ENCODE measurements around the gene KRT76.

Gene KRT76

GRCh38 chr12:52776913-52777395, at the start of gene KRT76:
KRT76 (minus strand) TSS chr12:52777345; CDS start chr12:52777291, 54 bp downstream.
- DNase-seq, result no peak

DNA sequence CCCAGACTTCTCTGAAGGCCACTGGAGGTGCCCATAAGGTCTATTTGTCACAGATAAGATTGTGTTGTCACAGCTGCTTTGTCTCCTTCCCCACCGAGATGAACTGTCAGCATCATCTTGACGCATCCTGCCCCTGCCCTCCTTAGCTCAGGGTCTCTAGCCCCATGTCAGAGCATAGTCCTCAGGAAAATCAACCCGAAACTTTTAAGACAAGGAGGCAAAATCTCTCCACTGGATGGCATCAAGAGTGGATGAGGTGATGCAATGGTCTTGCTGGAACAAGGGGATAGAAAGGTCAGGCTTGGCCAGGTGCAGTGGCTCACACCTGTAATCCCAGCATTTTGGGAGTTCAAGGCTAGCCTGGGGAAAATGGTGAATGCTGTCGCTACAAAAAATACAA, 48.8 kb upstream of the KRT76 start:
- no peak for DNase-seq

GRCh38 chr12:52824741-52825410, 47.7 kb upstream of the KRT76 start:
- no peak for DNase-seq

DNA sequence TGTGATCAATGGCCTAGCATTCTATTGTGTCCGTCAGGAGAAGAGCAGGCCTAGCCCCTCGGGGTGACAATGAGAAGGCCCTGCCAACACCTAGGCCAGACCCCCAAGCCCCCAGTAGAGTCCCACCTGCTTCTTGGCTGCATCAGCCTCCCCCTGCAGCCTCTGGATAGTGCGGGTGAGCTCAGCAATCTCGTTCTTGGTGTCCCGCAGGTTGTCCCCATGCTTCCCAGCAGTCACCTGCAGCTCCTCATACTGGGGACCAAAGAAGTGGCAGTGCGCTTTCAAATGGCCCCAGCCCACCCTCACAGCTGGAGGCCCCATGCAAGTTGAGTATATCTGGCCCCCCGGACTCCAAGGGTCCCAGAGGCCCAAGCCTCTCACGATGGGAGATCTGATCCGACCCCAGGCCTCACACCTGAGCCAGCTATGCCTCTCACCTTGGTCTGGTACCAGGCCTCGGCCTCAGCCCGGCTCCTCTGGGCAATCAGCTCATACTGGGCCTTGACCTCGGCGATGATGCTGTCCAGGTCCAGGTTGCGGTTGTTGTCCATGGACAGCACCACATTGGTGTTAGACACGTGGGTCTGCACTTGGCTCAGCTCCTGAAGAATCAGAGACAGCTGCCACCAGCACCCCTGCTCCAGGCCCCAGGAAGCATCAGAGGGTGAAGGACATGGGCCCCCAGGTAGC, 46.8 kb upstream of the KRT76 start:
- DNase-seq, result no peak

GRCh38 chr12:52822771-52823510, 45.8 kb upstream of the KRT76 start:
- DNase-seq, result no peak

DNA sequence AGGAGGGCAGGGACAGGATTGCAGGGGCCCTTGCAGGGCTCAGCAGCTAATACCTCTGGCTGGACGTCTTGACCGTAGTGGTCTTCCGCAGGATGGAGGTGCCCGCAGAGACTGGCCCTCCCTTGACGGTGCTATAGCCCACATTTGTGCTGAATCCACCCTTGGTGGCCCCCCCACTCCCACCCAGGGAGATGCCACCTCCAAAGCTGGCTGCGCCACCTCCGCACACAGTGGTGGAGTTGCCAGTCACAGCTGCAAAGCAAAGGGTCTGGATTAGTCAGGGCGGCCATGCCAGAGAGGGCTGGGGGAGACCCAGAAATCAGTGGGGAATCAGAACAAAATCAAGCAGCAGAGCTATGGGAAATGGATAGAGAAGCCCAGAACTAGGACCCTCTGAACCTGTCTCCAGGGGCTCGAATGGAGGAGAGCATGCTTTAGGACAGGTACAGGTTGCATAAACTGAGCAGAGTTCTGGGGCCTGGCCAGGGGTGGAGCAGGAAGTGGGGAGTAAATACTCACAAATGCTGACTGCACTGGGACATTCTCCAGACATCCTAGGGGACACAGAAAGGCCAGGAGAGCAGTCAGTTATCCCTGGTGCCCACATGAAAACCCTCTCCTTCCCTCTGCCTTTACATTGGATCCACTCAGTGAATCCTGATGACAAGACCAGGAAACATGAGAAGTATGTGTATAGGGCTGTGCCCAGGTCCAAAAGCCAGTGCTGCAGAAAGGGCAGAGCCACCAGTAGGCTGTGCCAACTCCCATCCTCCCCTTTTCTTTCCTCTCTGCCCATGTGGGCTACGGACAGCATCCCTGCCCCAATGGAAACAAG, 44.9 kb upstream of the KRT76 start:
- DNase-seq, result no peak

DNA sequence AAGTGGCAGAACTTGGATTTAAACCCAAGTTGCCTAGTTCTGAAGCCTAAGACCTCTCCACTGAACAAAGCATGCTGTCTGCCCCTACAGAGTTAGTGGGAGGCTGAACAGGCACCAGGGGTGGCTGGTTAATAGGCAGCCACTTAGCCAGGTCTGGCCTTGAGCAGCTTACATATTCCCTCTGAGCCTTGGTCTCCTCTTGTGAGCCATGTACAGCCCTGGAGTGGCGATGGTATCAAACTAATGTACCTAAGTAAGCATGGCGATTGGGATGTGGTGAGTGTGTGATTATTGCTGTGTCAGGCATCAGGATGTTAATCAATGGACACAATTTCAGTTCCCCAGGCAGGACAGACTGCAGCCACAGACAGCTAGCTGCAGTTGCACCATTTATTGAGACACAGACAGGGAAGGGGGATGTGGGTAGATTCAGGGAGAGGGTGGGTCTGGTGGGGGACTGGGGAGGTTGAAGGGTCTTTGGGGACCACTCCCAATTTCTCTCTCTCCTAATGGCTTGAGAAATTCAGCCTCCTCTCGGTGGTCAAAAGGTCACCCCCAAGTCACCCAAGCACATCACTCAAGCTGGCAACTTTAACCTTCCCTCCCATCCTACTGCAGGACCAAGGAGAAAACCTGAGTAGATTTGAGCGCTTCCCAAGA, 44.1 kb upstream of the KRT76 start:
- no peak for DNase-seq

GRCh38 chr12:52820521-52820920, 43.4 kb upstream of the KRT76 start:
- no peak for DNase-seq

DNA sequence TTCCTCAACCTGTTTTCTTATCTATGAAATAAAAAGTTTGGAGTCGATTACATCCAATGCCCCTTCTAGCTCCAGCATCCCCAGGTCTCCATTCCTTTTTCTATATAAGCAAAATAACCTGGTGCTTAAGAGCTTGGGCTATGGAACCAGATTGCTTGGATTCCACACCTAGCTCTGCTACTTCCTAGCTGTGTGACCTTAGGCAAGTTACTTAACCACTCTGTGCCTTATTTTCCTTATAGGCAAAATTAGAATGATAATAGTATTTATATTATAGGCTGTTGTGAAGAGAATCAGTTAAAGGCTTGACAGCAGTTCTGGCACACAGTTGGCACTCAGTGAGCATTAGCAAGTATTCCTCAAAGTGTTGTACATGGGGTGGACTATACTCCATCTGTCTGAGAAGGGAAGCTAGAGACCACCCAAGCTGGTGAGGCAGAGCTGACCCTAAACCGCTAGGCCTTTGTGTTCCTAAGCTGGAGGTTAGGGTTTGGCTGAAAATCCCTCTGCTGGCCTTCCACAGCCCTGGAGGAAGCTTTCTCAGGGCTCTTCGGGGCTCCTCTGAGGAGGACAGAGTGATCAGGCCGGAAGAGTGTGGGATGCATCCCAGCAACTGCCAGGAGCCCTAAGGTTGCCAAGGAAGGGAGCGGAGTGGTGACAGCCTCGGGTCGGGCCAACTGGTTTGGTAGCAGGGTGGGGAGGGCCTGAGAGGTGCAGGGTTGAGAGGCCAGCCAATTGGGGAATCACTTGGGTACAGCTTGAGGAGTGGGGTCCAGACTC, 42.8 kb upstream of the KRT76 start:
- DNase-seq, result no peak

DNA sequence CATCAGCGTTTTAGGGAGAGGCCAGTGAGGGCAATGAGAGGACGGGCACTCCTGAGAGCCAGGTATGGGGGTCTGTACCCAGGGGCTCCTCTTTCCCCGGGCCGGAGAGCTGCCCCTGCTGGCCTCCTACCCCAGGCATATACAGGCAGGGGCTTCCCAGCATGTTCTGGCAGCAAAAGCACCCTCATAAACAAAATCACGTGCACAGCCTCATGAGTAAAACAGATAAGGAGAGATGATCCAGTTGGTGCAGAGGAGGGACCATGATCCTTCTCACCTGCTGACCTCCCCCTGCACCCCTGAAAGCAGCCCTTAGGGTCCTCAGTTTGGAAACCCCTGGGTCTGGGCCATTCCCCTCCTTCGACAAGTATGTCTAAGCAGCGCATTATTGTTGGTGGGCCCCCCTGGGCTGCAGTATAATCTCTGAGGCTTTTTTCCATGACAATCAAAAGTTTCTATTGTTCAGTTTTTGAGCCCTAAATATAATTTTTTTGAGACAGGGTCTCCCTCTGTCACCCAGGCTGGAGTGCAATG, 41.8 kb upstream of the KRT76 start:
- no peak for DNase-seq

DNA sequence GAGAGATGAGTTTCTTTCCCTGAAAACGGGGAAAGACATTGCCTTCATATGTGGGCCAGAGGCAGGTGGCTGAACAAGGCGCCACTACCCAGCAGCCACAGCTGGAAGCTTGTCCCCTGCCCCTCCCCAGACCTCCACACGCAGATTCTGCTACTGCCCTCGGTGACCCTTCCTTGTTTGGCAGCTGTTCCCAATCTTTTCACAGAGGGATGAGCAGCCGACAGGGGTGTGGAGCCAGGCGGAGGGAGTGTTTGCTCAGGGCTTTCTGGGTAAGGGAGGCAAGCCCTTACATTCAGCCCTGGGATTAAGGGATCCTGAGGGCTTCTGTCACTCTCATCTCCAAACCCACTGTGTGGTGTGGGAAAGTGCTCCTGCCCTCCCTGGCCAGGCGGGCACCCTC, 41.2 kb upstream of the KRT76 start:
- DNase-seq, result no peak

- DNase-seq, result no peak
Observed at GRCh38 chr12:52817699-52818238, 40.6 kb upstream of the KRT76 start.

- no peak for DNase-seq
Observed at GRCh38 chr12:52817003-52817698, 40.0 kb upstream of the KRT76 start.

GRCh38 chr12:52815676-52816588, 38.8 kb upstream of the KRT76 start:
- DNase-seq, result no peak

- DNase-seq, result no peak
Observed at GRCh38 chr12:52815161-52815560, 38.0 kb upstream of the KRT76 start.

- no peak for DNase-seq
Observed at GRCh38 chr12:52814710-52815155, 37.6 kb upstream of the KRT76 start.

DNA sequence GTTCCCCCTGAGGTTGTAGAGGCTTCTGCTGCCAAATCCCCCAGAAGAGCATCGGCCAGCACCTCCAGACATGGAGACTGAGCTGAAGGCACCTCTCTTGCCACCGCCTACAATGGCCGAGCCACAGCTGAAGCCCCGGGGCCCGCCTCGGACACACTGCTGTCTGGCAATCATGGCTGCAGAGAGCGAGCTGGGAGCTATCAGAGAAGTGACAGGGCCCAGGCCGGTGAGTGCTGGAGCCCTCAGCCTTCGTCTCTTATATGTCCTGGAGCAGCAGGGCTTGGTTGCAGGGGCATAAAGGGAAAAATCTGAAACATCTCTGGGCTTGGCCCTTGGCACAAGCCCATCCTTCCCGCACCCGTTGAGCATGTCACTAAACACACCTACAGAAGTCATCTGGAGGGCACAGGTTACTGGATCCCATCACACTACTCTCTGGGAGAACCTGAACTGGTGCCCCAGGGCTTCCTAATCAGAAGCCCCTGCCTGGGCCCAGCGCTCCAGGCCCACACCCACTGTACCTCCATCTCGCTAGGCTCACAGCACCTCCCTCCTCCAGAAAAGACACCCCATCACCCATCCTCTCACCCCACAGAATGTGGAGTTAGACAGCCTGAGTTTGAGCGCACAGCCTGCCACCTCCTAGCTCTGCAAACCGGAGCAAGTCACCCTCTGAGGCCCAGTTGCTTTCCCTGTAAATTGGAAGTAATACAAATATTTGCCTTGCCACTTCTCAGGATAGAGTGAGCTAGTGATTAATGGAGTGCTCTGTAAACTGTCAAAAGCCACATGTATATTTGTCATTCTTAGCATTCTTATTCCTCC, 37.0 kb upstream of the KRT76 start, which contains the start of gene KRT4:
Gene KRT4, minus strand, starts transcription at position 232 of the 825 bp plus-strand sequence. Its CDS starts 58 bp downstream, at position 174.
- DNase-seq, result no peak

All from CD4-positive, alpha-beta T cell treated with Interleukin-17A for 1 hour (primary cell).